HG03378 (cell line): Measurements from ENCODE around the gene CCDC17.

ENCODE experiments used
- ATAC-seq: cut with Tn5 transposase; IDR thresholded peaks from one replicate; pipeline ENCODE4 v1.9.1; 2021; ENCODE audit warnings: mild to moderate bottlenecking, moderate library complexity; ENCODE audit not compliant: unreplicated experiment

CCDC17 gene

GRCh38 chr1:45584351-45585109, 39.3 kb downstream of the CCDC17 start:
- peak; percentile 19 for ATAC-seq

GRCh38 chr1:45583666-45584350, 40.0 kb downstream of the CCDC17 start, which contains the start of gene NASP:
Gene NASP, plus strand, starts transcription at chr1:45584041. Its CDS starts 106 bp downstream, at chr1:45584147.
- ATAC-seq, result peak; percentile 26

DNA sequence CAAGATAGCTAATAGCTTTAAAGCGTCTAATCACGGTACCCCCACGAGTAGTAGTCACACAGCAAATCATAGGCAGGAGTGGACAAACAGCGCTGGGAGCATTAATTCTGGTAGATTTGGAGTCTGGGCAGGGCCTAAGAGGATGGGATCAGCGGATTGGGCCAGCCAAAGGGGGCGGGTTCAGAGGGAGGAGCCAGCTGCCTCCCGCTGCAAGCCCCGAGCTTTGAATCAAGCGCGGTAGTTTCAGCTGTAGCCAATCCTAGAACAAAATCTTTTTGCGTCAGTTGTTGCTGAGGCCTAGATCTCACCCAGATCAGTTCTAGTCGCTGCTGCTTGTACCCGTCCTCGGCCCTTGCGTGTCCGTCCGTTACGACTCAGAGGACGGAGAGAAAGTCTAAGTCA, 40.6 kb downstream of the CCDC17 start:
- ATAC-seq, result peak; percentile 83

DNA sequence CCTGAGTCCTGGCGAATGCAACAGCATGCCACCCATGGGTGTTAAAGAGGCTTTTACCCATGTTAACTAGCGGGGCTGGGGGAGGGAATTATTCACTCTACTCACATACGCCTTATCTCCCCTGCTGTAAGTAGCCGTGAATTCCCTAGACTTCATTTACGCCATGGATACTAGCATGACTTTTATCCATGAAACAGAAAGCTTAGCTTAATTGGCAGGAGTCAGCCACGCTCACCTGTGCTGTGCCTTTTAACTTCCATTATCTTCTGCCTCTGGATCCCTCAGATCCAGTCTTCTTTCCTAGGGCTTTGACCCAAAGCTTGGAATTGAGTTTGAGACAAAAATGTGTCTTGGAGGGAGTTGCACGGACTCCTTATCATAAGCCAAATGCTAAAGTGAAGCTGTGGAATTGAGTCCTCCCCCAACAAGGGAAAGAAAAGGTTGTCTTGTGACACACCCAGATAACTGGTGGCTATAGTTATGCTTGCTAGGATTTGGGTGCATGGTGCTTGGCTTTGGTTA, 49.7 kb downstream of the CCDC17 start:
- ATAC-seq, result no peak

DNA sequence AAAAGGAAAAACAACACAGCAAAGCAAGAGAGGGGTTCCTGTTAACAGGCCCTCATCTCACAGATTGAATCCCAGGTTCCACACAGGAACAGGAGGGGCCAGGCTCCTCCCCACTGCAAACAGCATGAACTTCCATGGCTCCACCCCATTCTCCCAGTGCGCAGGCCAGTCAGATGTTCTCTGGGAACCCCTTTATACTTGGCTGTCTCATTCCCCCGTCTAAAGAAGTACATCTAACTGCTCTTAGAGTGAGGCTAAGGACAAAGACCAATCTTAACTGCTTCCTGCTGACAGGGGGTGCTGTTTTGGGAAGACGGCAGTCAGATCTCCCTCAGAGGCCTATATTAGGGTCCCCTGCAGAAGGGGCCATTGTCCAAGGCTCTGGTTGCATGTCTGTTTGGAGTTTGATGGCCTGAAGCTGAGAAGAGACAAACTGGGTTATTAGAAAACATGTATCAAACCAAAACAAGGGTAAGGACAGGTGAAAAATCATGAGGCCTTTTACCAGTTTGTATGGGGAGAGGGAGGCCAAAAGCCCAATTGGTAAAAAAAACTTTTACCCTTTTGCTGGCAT, 50.5 kb downstream of the CCDC17 start:
- no peak for ATAC-seq

DNA sequence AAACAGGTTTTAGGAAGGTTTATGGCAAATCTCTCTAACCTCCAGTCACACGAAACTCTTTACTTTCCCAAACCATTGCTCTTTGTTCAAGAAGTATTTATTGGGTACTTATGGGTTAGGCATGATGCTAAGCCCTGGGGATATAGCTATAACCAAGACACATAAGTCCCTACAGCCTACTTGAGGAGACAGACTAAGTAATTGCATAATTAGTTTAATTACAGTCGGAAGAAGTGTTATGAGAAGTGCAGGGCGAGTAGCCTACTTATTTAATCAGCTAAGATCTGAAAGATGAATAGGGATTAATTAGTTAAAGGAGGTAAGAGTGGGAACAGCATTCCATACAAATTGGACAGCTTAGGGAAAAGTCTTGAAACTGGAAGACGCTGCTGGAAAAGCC, 53.2 kb downstream of the CCDC17 start:
- no peak for ATAC-seq
